PC-9 (cell line): Measurements from ENCODE around the gene VPS72.

Experiments
- EZH2 ChIP-seq: fragments of 200-600 bp; sonication (generic); IDR thresholded peaks from 2 replicates; pipeline ENCODE4 v1.8.0; 2017; ENCODE audit warnings: antibody characterized with exemption, low read depth
- TF ChIP-seq, protein P1 (sequence below): fragments of 200-600 bp; sonication (generic); conservative IDR thresholded peaks from 2 replicates; pipeline ENCODE4 v1.6.1; 2017; ENCODE audit warnings: mixed run types, antibody characterized with exemption, mild to moderate bottlenecking, moderate library complexity

DNA sequence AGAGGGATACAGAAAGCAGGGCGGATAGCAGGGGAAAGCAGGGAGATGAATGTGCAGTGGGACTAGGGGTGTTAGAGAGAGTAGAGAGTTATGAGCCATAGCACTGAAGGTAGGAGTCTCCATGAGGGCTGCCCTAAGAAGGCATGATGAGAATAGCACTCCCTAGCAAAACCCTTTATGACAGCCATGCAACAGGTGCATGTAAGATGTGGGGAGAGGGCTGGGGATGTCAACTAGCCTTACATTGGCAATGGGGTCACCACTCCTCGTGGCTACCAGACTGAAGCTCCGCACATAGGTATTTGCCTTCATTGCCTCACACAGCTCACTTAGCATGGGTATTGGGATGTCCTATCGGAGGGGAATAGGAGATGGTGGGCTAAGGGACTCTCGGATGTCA lies 18.8 kb downstream of the VPS72 start:
- TF ChIP-seq, protein P1, sequence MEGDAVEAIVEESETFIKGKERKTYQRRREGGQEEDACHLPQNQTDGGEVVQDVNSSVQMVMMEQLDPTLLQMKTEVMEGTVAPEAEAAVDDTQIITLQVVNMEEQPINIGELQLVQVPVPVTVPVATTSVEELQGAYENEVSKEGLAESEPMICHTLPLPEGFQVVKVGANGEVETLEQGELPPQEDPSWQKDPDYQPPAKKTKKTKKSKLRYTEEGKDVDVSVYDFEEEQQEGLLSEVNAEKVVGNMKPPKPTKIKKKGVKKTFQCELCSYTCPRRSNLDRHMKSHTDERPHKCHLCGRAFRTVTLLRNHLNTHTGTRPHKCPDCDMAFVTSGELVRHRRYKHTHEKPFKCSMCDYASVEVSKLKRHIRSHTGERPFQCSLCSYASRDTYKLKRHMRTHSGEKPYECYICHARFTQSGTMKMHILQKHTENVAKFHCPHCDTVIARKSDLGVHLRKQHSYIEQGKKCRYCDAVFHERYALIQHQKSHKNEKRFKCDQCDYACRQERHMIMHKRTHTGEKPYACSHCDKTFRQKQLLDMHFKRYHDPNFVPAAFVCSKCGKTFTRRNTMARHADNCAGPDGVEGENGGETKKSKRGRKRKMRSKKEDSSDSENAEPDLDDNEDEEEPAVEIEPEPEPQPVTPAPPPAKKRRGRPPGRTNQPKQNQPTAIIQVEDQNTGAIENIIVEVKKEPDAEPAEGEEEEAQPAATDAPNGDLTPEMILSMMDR, result no peak
- no peak for TF ChIP-seq EZH2
